ENCODE data around the gene ZNF628. TPM values are rescaled to one million over a fixed set of nuclear protein-coding genes. Genes with fewer than 3 reads are reported as not detected.

ZNF628 gene
- total and polyA plus RNA-seq, 2 of the 4 experiments (the other 2 are of a cell fraction) = 0.18 to 1.9 TPM

- Histone ChIP-seq H2AK5ac (ENCODE audit: low read depth, low read length) (no peak overlapping the region), H4K91ac (ENCODE audit: insufficient read depth, low read depth, low read length) (no peak overlapping the region), H3K9ac (ENCODE audit: low read depth, low read length) (no peak overlapping the region), H3K4me3 (ENCODE audit: insufficient read depth, low read depth, low read length) (no peak overlapping the region), H3K14ac (replicated peaks; ENCODE audit: low read depth, low read length) (no peak overlapping the region), H3K4me2 (ENCODE audit: low read depth, low read length) (no peak overlapping the region), H3K4ac (ENCODE audit: low read depth, low read length) (no peak overlapping the region), H4K8ac (ENCODE audit: low read depth in 2 of 2, low read length in 2 of 2) (no peak overlapping the region), H3K18ac (ENCODE audit: low read depth, low read length) (no peak overlapping the region), H3K36me3 (ENCODE audit: control insufficient read depth, insufficient read depth, low read length) (no peaks in the 10 kb centered on the region), H2BK20ac (ENCODE audit: low read depth, low read length) (no peak overlapping the region), H3K23ac (ENCODE audit: low read depth, low read length) (no peak overlapping the region), H2BK15ac (ENCODE audit: low read depth, low read length) (no peak overlapping the region), H4K5ac (ENCODE audit: low read depth, low read length) (no peak overlapping the region), H3K9me1 (ENCODE audit: insufficient read depth, low read length) (peaks cover 11% of the 10 kb centered on the region), H2AK9ac (replicated peaks; ENCODE audit: low read depth, low read length, poor library complexity) (no peak overlapping the region), H3K79me1 (ENCODE audit: low read depth in 1 of 2, low read length in 2 of 2) (no peaks in the 10 kb centered on the region), H3K27me3 (ENCODE audit: control insufficient read depth, insufficient read depth, low read length) (peaks cover 47% of the 10 kb centered on the region), H3K27ac (ENCODE audit: insufficient read depth, low read length) (no peak overlapping the region), H2AFZ (replicated peaks; ENCODE audit: low read length, poor library complexity) (no peak overlapping the region), H3K9me3 (ENCODE audit: control insufficient read depth, insufficient read depth, low read length) (no peaks in the 10 kb centered on the region), H4K20me1 (ENCODE audit: insufficient read depth, low read length) (no peaks in the 10 kb centered on the region; the same call in 1 of the 2 replicates), H3K56ac (ENCODE audit: extremely low read depth, insufficient read depth, low read length) (no peak overlapping the region), H2BK120ac (ENCODE audit: low read depth, low read length) (no peak overlapping the region), H2BK5ac (ENCODE audit: low read depth, low read length, poor library complexity, severe bottlenecking) (no peak overlapping the region), H3K4me1 (ENCODE audit: control insufficient read depth, insufficient read depth, low read length) (no peaks in the 10 kb centered on the region)
- no peak for TF ChIP-seq RFX5 (IDR thresholded peaks at IDR 0.05; ENCODE audit: low read depth, low read length)
- WGBS, 2 experiments (ENCODE audit: extremely low coverage in 2 of 2, insufficient read length in 1 of 2) = 40% methylated on average over 2 of the region's 5 CpGs; no CpG with 5 or more reads in 1 of the 2 experiments
- ATAC-seq (ENCODE audit: low read depth) = no peak
- in situ Hi-C loops (cut with MboI; ENCODE audit: low sequenced_read_pairs) = no loop called here
- BruUV-seq (replicated peaks) = no TSS peak
- ChIA-PET CTCF (no interaction called here), POLR2A (ENCODE audit: unreplicated experiment) (no interaction called here)
- dilution Hi-C loops (cut with HindIII; ENCODE audit: low sequenced_read_pairs, unreplicated experiment) = no loop called here
- no peak for DNase-seq
- intact Hi-C loops (cut with micrococcal nuclease) = loop anchor here (5.0 kb wide), 1 partner anchor 222 kb away; no protein-coding TSS in a partner anchor
These were observed 37.4 kb upstream of the ZNF628 start for GRCh38 chr19:55439052-55439451.
